OCI-LY1 (cell line): Measurements from ENCODE around the gene MSRB3.

Source experiments
- H2AFZ ChIP-seq: fragments of 200-600 bp; sonication (generic), shearing (Covaris generic); 2 replicates; pipeline ENCODE4 v1.6.0; 2014; ENCODE audit warnings: antibody characterized with exemption, mild to moderate bottlenecking, low read length
- H3F3A ChIP-seq: fragments of 200-600 bp; sonication (generic), shearing (Covaris generic); 2 replicates; pipeline ENCODE4 v1.6.0; 2014; ENCODE audit warnings: mild to moderate bottlenecking, antibody characterized with exemption, low read length, moderate library complexity; ENCODE audit not compliant: insufficient read depth
- H3K27ac ChIP-seq: fragments of 200-600 bp; sonication (generic); 2 replicates; pipeline ENCODE4 v1.5.1; 2014; ENCODE audit warnings: low read length, mixed run types, mild to moderate bottlenecking, low read depth; ENCODE audit not compliant: poor library complexity, severe bottlenecking
- H3K27me3 ChIP-seq: fragments of 200-600 bp; sonication (generic); 2 replicates; pipeline ENCODE4 v1.6.0; 2014; ENCODE audit warnings: antibody characterized with exemption, mild to moderate bottlenecking, low read length, moderate library complexity; ENCODE audit not compliant: insufficient read depth
- H3K36me3 ChIP-seq: fragments of 200-600 bp; sonication (generic); 2 replicates; pipeline ENCODE4 v1.6.1; 2014; ENCODE audit warnings: mild to moderate bottlenecking, antibody characterized with exemption, low read length, moderate library complexity, mixed read lengths; ENCODE audit not compliant: insufficient read depth
- H3K4me1 ChIP-seq: fragments of 200-600 bp; sonication (generic); 2 replicates; pipeline ENCODE4 v1.5.1; 2014; ENCODE audit warnings: mild to moderate bottlenecking, low read length, moderate library complexity; ENCODE audit not compliant: insufficient read depth, severe bottlenecking
- H3K4me2 ChIP-seq: fragments of 200-600 bp; sonication (generic), shearing (Covaris generic); 2 replicates; pipeline ENCODE4 v1.6.1; 2014; ENCODE audit warnings: low read length
- H3K4me3 ChIP-seq: fragments of 200-600 bp; sonication (generic); 2 replicates; pipeline ENCODE4 v1.5.1; 2014; ENCODE audit warnings: low read length, low read depth, mild to moderate bottlenecking, mixed read lengths; ENCODE audit not compliant: poor library complexity, severe bottlenecking
- H3K79me2 ChIP-seq: fragments of 200-600 bp; shearing (Covaris generic); 2 replicates; pipeline ENCODE4 v1.6.1; 2016; ENCODE audit warnings: mixed run types, low read length, mixed read lengths; ENCODE audit not compliant: insufficient read depth
- H3K9ac ChIP-seq: fragments of 200-600 bp; sonication (generic), shearing (Covaris generic); 2 replicates; pipeline ENCODE4 v1.6.1; 2014; ENCODE audit warnings: mild to moderate bottlenecking, low read length, mixed read lengths
- H3K9me2 ChIP-seq: fragments of 200-600 bp; sonication (generic), shearing (Covaris generic); 2 replicates; pipeline ENCODE4 v1.6.1; 2014; ENCODE audit warnings: low read depth, mild to moderate bottlenecking, low read length, mixed read lengths
- H3K9me3 ChIP-seq: fragments of 200-600 bp; shearing (Covaris generic); 2 replicates; pipeline ENCODE4 v1.6.1; 2014; ENCODE audit warnings: low read length, mixed read lengths
- H4K20me1 ChIP-seq: fragments of 200-600 bp; sonication (generic), shearing (Covaris generic); 2 replicates; pipeline ENCODE4 v1.6.0; 2016; ENCODE audit warnings: mild to moderate bottlenecking, low read length; ENCODE audit not compliant: insufficient read depth
- CTCF ChIP-seq: fragments of 200-600 bp; sonication (generic), shearing (Covaris generic); IDR thresholded peaks from 2 replicates; pipeline ENCODE4 v1.5.1; 2017; ENCODE audit warnings: mild to moderate bottlenecking, antibody characterized with exemption, low read length, moderate library complexity, mixed read lengths
- EZH2 ChIP-seq: fragments of 200-600 bp; sonication (generic), shearing (Covaris generic); IDR thresholded peaks from 2 replicates; pipeline ENCODE4 v1.8.0; 2017; ENCODE audit warnings: borderline replicate concordance, mixed run types, mild to moderate bottlenecking, antibody characterized with exemption, low read length, moderate library complexity, mixed read lengths

The MSRB3 gene

GRCh38 chr12:65287426-65287825, 8.9 kb downstream of the MSRB3 start:
- Histone ChIP-seq H3K4me3 (no peak overlapping the region), H3K79me2 (no peaks in the 10 kb centered on the region), H3K4me2 (no peak overlapping the region), H3K27me3 (no peaks in the 10 kb centered on the region), H3K4me1 (no peaks in the 10 kb centered on the region), H4K20me1 (no peaks in the 10 kb centered on the region), H3K27ac (no peak overlapping the region), H3K9me3 (no peaks in the 10 kb centered on the region), H3K9me2 (no peaks in the 10 kb centered on the region), H2AFZ (no peak overlapping the region), H3K36me3 (no peaks in the 10 kb centered on the region), H3K9ac (no peak overlapping the region), H3F3A (no peaks in the 10 kb centered on the region)
- TF ChIP-seq EZH2, result no peak
- TF ChIP-seq CTCF, result no peak

GRCh38 chr12:65292241-65292640, 13.8 kb downstream of the MSRB3 start:
- TF ChIP-seq EZH2, result no peak
- TF ChIP-seq CTCF, result no peak
- Histone ChIP-seq H3K9me3 (no peaks in the 10 kb centered on the region), H4K20me1 (no peaks in the 10 kb centered on the region), H3K27me3 (no peaks in the 10 kb centered on the region), H3K27ac (no peak overlapping the region), H3F3A (no peaks in the 10 kb centered on the region), H2AFZ (no peak overlapping the region), H3K4me3 (no peak overlapping the region), H3K79me2 (no peaks in the 10 kb centered on the region), H3K9me2 (no peaks in the 10 kb centered on the region), H3K4me1 (no peaks in the 10 kb centered on the region), H3K4me2 (no peak overlapping the region), H3K36me3 (no peaks in the 10 kb centered on the region), H3K9ac (no peak overlapping the region)

GRCh38 chr12:65293735-65294134, 15.3 kb downstream of the MSRB3 start:
- H3F3A ChIP-seq, result no peaks in the 10 kb centered on the region
- no peak overlapping the region for H3K4me2 ChIP-seq
- no peaks in the 10 kb centered on the region for H3K27me3 ChIP-seq
- H3K27ac ChIP-seq, result no peak overlapping the region
- H4K20me1 ChIP-seq, result no peaks in the 10 kb centered on the region
- TF ChIP-seq EZH2 (no peak), CTCF (no peak)
- H2AFZ ChIP-seq, result no peak overlapping the region
- no peaks in the 10 kb centered on the region for H3K36me3 ChIP-seq
- H3K4me1 ChIP-seq, result no peaks in the 10 kb centered on the region
- no peaks in the 10 kb centered on the region for H3K9me3 ChIP-seq
- H3K9ac ChIP-seq, result no peak overlapping the region
- no peaks in the 10 kb centered on the region for H3K9me2 ChIP-seq
- H3K79me2 ChIP-seq, result no peaks in the 10 kb centered on the region
- H3K4me3 ChIP-seq, result no peak overlapping the region
